WTC11 (cell line): ENCODE results near the gene NRN1. TPM values are rescaled to one million over a fixed set of nuclear protein-coding genes. Genes with fewer than 3 reads are reported as not detected.
A peak's percentile ranks its signal among the peaks of the same experiment; 100 is the strongest.

ENCODE experiments used
- ATAC-seq: fragments of 200-7000 bp; cut with Tn5 transposase; 2 replicates; pipeline ENCODE4 v1.10.0; 2021; ENCODE audit warnings: mild to moderate bottlenecking, moderate library complexity
- CTCF ChIA-PET: fragments of 300-600 bp; sonication (Branson Sonifier 250); formaldehyde crosslinking; loops from one replicate; lab custom pipeline; 2021; ENCODE audit warnings: antibody characterized with exemption; lab: Charles Lee
- POLR2A ChIA-PET: fragments of 350-600 bp; sonication (Branson Sonifier 250); formaldehyde crosslinking; loops from one replicate; lab custom pipeline; 2021; ENCODE audit warnings: antibody characterized with exemption; lab: Charles Lee
- DNase-seq: peaks from one replicate; pipeline ENCODE4 v3.0.0; 2021; ENCODE audit warnings: low spot score
- H3K27ac Mint-ChIP-seq: 2 replicates; pipeline ENCODE4 v1.8.0; 2021; ENCODE audit warnings: mixed read lengths
- H3K27me3 Mint-ChIP-seq: 2 replicates; pipeline ENCODE4 v1.8.0; 2021; ENCODE audit warnings: low read depth, mild to moderate bottlenecking, moderate library complexity, mixed read lengths
- H3K36me3 Mint-ChIP-seq: 2 replicates; pipeline ENCODE4 v1.8.0; 2021; ENCODE audit warnings: mixed read lengths
- H3K4me1 Mint-ChIP-seq: 2 replicates; pipeline ENCODE4 v1.8.0; 2022; ENCODE audit warnings: mixed read lengths
- H3K4me3 Mint-ChIP-seq: 2 replicates; pipeline ENCODE4 v1.8.0; 2021; ENCODE audit warnings: mild to moderate bottlenecking, moderate library complexity, mixed read lengths
- H3K9me3 Mint-ChIP-seq: 2 replicates; pipeline ENCODE4 v1.8.0; 2021; ENCODE audit warnings: mixed read lengths
- ATF1 ChIP-seq: sonication (generic); formaldehyde crosslinking; IDR thresholded peaks from 2 replicates; pipeline ENCODE4 v1.8.1; 2023; ENCODE audit warnings: mild to moderate bottlenecking, moderate library complexity, missing genetic modification reagents
- CTCF ChIP-seq: fragments of 200-600 bp; IDR thresholded peaks from 2 replicates; pipeline ENCODE4 v1.8.0; 2022; ENCODE audit warnings: antibody characterized with exemption
- E2F5 ChIP-seq: sonication (generic); formaldehyde crosslinking; IDR thresholded peaks from 2 replicates; pipeline ENCODE4 v1.8.1; 2022; ENCODE audit warnings: mild to moderate bottlenecking, moderate library complexity, missing genetic modification reagents
- ETV6 ChIP-seq: sonication (generic); formaldehyde crosslinking; IDR thresholded peaks from 2 replicates; pipeline ENCODE4 v1.8.1; 2022; ENCODE audit warnings: mild to moderate bottlenecking, missing genetic modification reagents
- FOXP4 ChIP-seq: sonication (generic); formaldehyde crosslinking; IDR thresholded peaks from 2 replicates; pipeline ENCODE4 v1.8.0; 2022; ENCODE audit warnings: mild to moderate bottlenecking, missing genetic modification reagents
- NFATC4 ChIP-seq: fragments of 250-450 bp; sonication (Bioruptor Pico); IDR thresholded peaks from 2 replicates; pipeline ENCODE4 v1.9.0; 2021; ENCODE audit warnings: mild to moderate bottlenecking
- NR1H2 ChIP-seq: sonication (generic); formaldehyde crosslinking; IDR thresholded peaks from 2 replicates; pipeline ENCODE4 v1.9.0; 2021; ENCODE audit warnings: mild to moderate bottlenecking, moderate library complexity, missing genetic modification reagents
- PRDM15 ChIP-seq: sonication (generic); formaldehyde crosslinking; IDR thresholded peaks from 2 replicates; pipeline ENCODE4 v1.8.0; 2022; ENCODE audit warnings: missing genetic modification reagents
- RORB ChIP-seq: fragments of 250-450 bp; sonication (Bioruptor Pico); IDR thresholded peaks from 2 replicates; pipeline ENCODE4 v1.9.0; 2021; ENCODE audit warnings: mild to moderate bottlenecking
- SP1 ChIP-seq: sonication (generic); formaldehyde crosslinking; conservative IDR thresholded peaks from 2 replicates; pipeline ENCODE4 v1.8.1; 2022; ENCODE audit warnings: missing genetic modification reagents
- TCF7 ChIP-seq: sonication (generic); formaldehyde crosslinking; IDR thresholded peaks from 2 replicates; pipeline ENCODE4 v1.8.0; 2022; ENCODE audit warnings: mild to moderate bottlenecking, low read depth, missing genetic modification reagents, moderate library complexity
- ZBTB21 ChIP-seq: sonication (generic); formaldehyde crosslinking; IDR thresholded peaks from 2 replicates; pipeline ENCODE4 v1.8.1; 2023; ENCODE audit warnings: mild to moderate bottlenecking, missing genetic modification reagents, borderline replicate concordance
- ZBTB43 ChIP-seq: sonication (generic); formaldehyde crosslinking; IDR thresholded peaks from 2 replicates; pipeline ENCODE4 v1.8.1; 2023; ENCODE audit warnings: mild to moderate bottlenecking, missing genetic modification reagents
- ZMAT4 ChIP-seq: fragments of 250-450 bp; sonication (Bioruptor Pico); IDR thresholded peaks from 2 replicates; pipeline ENCODE4 v1.9.0; 2021; ENCODE audit warnings: mild to moderate bottlenecking
- ZNF219 ChIP-seq: sonication (generic); formaldehyde crosslinking; IDR thresholded peaks from 2 replicates; pipeline ENCODE4 v1.8.0; 2023; ENCODE audit warnings: missing genetic modification reagents, mild to moderate bottlenecking, borderline replicate concordance
- ZNF232 ChIP-seq: sonication (generic); formaldehyde crosslinking; IDR thresholded peaks from 2 replicates; pipeline ENCODE4 v1.8.0; 2022; ENCODE audit warnings: mild to moderate bottlenecking, missing genetic modification reagents
- ZNF396 ChIP-seq: fragments of 250-450 bp; sonication (Bioruptor Pico); IDR thresholded peaks from 2 replicates; pipeline ENCODE4 v1.8.0; 2021; ENCODE audit warnings: mild to moderate bottlenecking, moderate library complexity, borderline replicate concordance
- total RNA-seq: library from RNA; stranded (reverse); gene quantifications from 3 replicates; pipeline ENCODE4 v1.2.3, GENCODE V29; 2021

Gene NRN1
- total RNA-seq, 1 experiment from 2014 or later, result 0.66 TPM

- POLR2A ChIA-PET, result no interaction called here
- 0 out of 2 replicates have a peak, but pooled peaks have one; percentile 22 for TF ChIP-seq ZNF219 (CRISPR knock-in tag)
- TF ChIP-seq SP1 (CRISPR knock-in tag), result 0 out of 2 replicates have a peak, but pooled peaks have one; percentile 11
- no peak for TF ChIP-seq ZNF232 (CRISPR knock-in tag)
- TF ChIP-seq CTCF, result no peak
- TF ChIP-seq ZBTB21, result 0 out of 2 replicates have a peak, but pooled peaks have one; percentile 29
- peak; percentile 82; the same call in 1 of the 2 replicates for TF ChIP-seq ZBTB43 (CRISPR knock-in tag)
- TF ChIP-seq PRDM15 (CRISPR knock-in tag), result peak; percentile 70
- no peak for TF ChIP-seq TCF7 (CRISPR knock-in tag)
- TF ChIP-seq NFATC4 (CRISPR knock-in tag), result no peak
- no peak for TF ChIP-seq ATF1 (CRISPR knock-in tag)
- TF ChIP-seq, all 79 proteins: peak for 5
- Mint-ChIP-seq H3K27ac (no peak overlapping the region), H3K4me3 (peak overlapping the region; percentile 78), H3K4me1 (peaks cover 71% of the 10 kb centered on the region), H3K36me3 (no peaks in the 10 kb centered on the region), H3K9me3 (no peaks in the 10 kb centered on the region), H3K27me3 (peaks cover 100% of the 10 kb centered on the region)
- ATAC-seq (peak; percentile 1), DNase-seq (peak; percentile 47)
- CTCF ChIA-PET, result interaction anchor here (1.1 to 2.6 kb wide), 2 partner anchors 9 to 531 kb away, joined by 4 to 21 read pairs; no protein-coding TSS in a partner anchor
Observed at GRCh38 chr6:6002005-6002847, 4.5 kb downstream of the NRN1 start.

GRCh38 chr6:6001443-6001842, 5.3 kb downstream of the NRN1 start:
- no peak for ATAC-seq
- Mint-ChIP-seq H3K27me3 (peaks cover 100% of the 10 kb centered on the region), H3K4me1 (peaks cover 73% of the 10 kb centered on the region), H3K9me3 (no peaks in the 10 kb centered on the region), H3K36me3 (no peaks in the 10 kb centered on the region)
- POLR2A ChIA-PET, result no interaction called here
- CTCF ChIA-PET, result interaction anchor here (1.2 kb wide), 1 partner anchor 579 kb away, joined by 3 read pairs; no protein-coding TSS in a partner anchor
- TF ChIP-seq E2F5 (no peak), TCF7 (CRISPR knock-in tag) (no peak), CTCF (no peak), ZNF396 (CRISPR knock-in tag) (no peak), RORB (no peak), FOXP4 (CRISPR knock-in tag) (no peak), ZMAT4 (CRISPR knock-in tag) (no peak), ETV6 (CRISPR knock-in tag) (no peak), SP1 (CRISPR knock-in tag) (no peak), NR1H2 (no peak)
- TF ChIP-seq, all 79 proteins: peak for 0
- Mint-ChIP-seq H3K4me3 (peak overlapping the region; percentile 78), H3K27ac (no peak overlapping the region)
- DNase-seq, result no peak
